ENCODE results near the gene PNPLA7. TPM values are rescaled to one million over a fixed set of nuclear protein-coding genes. Genes with fewer than 3 reads are reported as not detected.
A peak's percentile ranks its signal among the peaks of the same experiment; 100 is the strongest.

The PNPLA7 gene
- total and polyA plus RNA-seq, 2 of the 13 experiments (the other 11 are each of a cell fraction or from before 2014, with no cell fraction given), result 0.42 to 1.5 TPM

GRCh38 chr9:137454597-137455358, 95.4 kb downstream of the PNPLA7 start (continued):
- TF ChIP-seq ZSCAN21 (CRISPR knock-in tag; IDR thresholded peaks at IDR 0.05; ENCODE audit: borderline replicate concordance) (peak; percentile 98), SETDB1 (CRISPR knock-in tag; IDR thresholded peaks at IDR 0.05; ENCODE audit: borderline replicate concordance) (peak; percentile 85; the same call in 1 of the 2 replicates), BHLHE40 (IDR thresholded peaks at IDR 0.05; ENCODE audit: low read length) (peak; percentile 89), RXRA (CRISPR knock-in tag; IDR thresholded peaks at IDR 0.05) (peak; percentile 96), ATF7 (IDR thresholded peaks at IDR 0.05) (no peak), ATF7 (CRISPR knock-in tag; IDR thresholded peaks at IDR 0.05) (no peak), ZNF549 (CRISPR knock-in tag; IDR thresholded peaks at IDR 0.05) (0 out of 2 replicates have a peak, but pooled peaks have one; percentile 22), ZNF660 (CRISPR knock-in tag; IDR thresholded peaks at IDR 0.05; ENCODE audit: borderline replicate concordance, low read depth) (no peak), E2F1 (CRISPR knock-in tag; IDR thresholded peaks at IDR 0.05) (peak; percentile 41; the same call in 1 of the 2 replicates), POGK (CRISPR knock-in tag; conservative IDR thresholded peaks at IDR 0.05) (peak; percentile 74; the same call in 1 of the 2 replicates), MED8 (CRISPR knock-in tag; IDR thresholded peaks at IDR 0.05; ENCODE audit: insufficient replicate concordance) (peak; percentile 88), ZNF12 (CRISPR knock-in tag; IDR thresholded peaks at IDR 0.05) (no peak), ZNF639 (CRISPR knock-in tag; conservative IDR thresholded peaks at IDR 0.05) (peak; percentile 62), RFXAP (CRISPR knock-in tag; IDR thresholded peaks at IDR 0.05; ENCODE audit: borderline replicate concordance) (no peak; the same call in 1 of the 2 replicates), ZNF331 (CRISPR knock-in tag; IDR thresholded peaks at IDR 0.05) (0 out of 2 replicates have a peak, but pooled peaks have one; percentile 26)
- TF ChIP-seq, protein P1, sequence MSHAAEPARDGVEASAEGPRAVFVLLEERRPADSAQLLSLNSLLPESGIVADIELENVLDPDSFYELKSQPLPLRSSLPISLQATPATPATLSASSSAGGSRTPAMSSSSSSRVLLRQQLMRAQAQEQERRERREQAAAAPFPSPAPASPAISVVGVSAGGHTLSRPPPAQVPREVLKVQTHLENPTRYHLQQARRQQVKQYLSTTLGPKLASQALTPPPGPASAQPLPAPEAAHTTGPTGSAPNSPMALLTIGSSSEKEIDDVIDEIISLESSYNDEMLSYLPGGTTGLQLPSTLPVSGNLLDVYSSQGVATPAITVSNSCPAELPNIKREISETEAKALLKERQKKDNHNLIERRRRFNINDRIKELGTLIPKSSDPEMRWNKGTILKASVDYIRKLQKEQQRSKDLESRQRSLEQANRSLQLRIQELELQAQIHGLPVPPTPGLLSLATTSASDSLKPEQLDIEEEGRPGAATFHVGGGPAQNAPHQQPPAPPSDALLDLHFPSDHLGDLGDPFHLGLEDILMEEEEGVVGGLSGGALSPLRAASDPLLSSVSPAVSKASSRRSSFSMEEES (CRISPR knock-in tag; IDR thresholded peaks at IDR 0.05), result peak; percentile 92
- TF ChIP-seq, protein P2, sequence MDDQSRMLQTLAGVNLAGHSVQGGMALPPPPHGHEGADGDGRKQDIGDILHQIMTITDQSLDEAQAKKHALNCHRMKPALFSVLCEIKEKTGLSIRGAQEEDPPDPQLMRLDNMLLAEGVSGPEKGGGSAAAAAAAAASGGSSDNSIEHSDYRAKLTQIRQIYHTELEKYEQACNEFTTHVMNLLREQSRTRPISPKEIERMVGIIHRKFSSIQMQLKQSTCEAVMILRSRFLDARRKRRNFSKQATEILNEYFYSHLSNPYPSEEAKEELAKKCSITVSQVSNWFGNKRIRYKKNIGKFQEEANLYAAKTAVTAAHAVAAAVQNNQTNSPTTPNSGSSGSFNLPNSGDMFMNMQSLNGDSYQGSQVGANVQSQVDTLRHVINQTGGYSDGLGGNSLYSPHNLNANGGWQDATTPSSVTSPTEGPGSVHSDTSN (CRISPR knock-in tag; IDR thresholded peaks at IDR 0.05; ENCODE audit: borderline replicate concordance), result no peak
- TF ChIP-seq, protein P3, sequence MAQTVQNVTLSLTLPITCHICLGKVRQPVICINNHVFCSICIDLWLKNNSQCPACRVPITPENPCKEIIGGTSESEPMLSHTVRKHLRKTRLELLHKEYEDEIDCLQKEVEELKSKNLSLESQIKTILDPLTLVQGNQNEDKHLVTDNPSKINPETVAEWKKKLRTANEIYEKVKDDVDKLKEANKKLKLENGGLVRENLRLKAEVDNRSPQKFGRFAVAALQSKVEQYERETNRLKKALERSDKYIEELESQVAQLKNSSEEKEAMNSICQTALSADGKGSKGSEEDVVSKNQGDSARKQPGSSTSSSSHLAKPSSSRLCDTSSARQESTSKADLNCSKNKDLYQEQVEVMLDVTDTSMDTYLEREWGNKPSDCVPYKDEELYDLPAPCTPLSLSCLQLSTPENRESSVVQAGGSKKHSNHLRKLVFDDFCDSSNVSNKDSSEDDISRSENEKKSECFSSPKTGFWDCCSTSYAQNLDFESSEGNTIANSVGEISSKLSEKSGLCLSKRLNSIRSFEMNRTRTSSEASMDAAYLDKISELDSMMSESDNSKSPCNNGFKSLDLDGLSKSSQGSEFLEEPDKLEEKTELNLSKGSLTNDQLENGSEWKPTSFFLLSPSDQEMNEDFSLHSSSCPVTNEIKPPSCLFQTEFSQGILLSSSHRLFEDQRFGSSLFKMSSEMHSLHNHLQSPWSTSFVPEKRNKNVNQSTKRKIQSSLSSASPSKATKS (CRISPR knock-in tag; IDR thresholded peaks at IDR 0.05), result no peak

All from HepG2 (cell line).